Activated naive CD4-positive, alpha-beta T cell (primary cell): ENCODE measurements around the gene C16orf54.
"Not testable (repeated sequence)": the region's sequence is repeated elsewhere in the genome, so short reads cannot be mapped to it uniquely, and the experiment has no call there.

Experiments used
- DNase-seq, 4 experiments: peaks; one replicate each; lab custom pipeline; 2025; lab: John Stamatoyannopoulos, UW

The C16orf54 gene

GRCh38 chr16:29769507-29769906 lies 23.7 kb upstream of the C16orf54 start:
- no peak for DNase-seq

- DNase-seq: no peak
Observed at GRCh38 chr16:29767062-29767461, 21.3 kb upstream of the C16orf54 start.

GRCh38 chr16:29766571-29766970 lies 20.8 kb upstream of the C16orf54 start:
- DNase-seq: no peak

GRCh38 chr16:29765167-29766032 lies 19.6 kb upstream of the C16orf54 start:
- no peak for DNase-seq

- DNase-seq: no peak
Observed at GRCh38 chr16:29763326-29763725, 17.5 kb upstream of the C16orf54 start.

- DNase-seq: no peak
Observed at GRCh38 chr16:29761882-29762281, 16.1 kb upstream of the C16orf54 start.

GRCh38 chr16:29761280-29761651 lies 15.5 kb upstream of the C16orf54 start:
- DNase-seq: not testable (repeated sequence)

- DNase-seq: no peak
Observed at GRCh38 chr16:29760567-29761279, 14.9 kb upstream of the C16orf54 start.

GRCh38 chr16:29757950-29758466 lies 12.2 kb upstream of the C16orf54 start:
- DNase-seq: no peak

- not testable (repeated sequence) for DNase-seq
Observed at GRCh38 chr16:29757086-29757485, 11.3 kb upstream of the C16orf54 start.

GRCh38 chr16:29756654-29757053 lies 10.9 kb upstream of the C16orf54 start:
- DNase-seq: no peak

- DNase-seq: no peak
Observed at GRCh38 chr16:29753516-29753915, 7.7 kb upstream of the C16orf54 start.

GRCh38 chr16:29748760-29749149 lies 3.0 kb upstream of the C16orf54 start:
- not testable (repeated sequence) for DNase-seq

GRCh38 chr16:29747947-29748759 lies 2.4 kb upstream of the C16orf54 start:
- DNase-seq: no peak

- not testable (repeated sequence) for DNase-seq
Observed at GRCh38 chr16:29746518-29746917, 728 bp upstream of the C16orf54 start.

- peak in 2 of 4 experiments; percentile 45 to 47 for DNase-seq
Observed at GRCh38 chr16:29745121-29745852, 503 bp downstream of the C16orf54 start.

- no peak for DNase-seq
Observed at GRCh38 chr16:29744541-29745101, 1.2 kb downstream of the C16orf54 start.

- DNase-seq: peak in 1 of 4 experiments; percentile 31
Observed at GRCh38 chr16:29743827-29744531, 1.8 kb downstream of the C16orf54 start.

GRCh38 chr16:29743475-29743826 lies 2.3 kb downstream of the C16orf54 start:
- DNase-seq: no peak

GRCh38 chr16:29742683-29743275 lies 3.0 kb downstream of the C16orf54 start:
- DNase-seq: no peak
